ENCODE results near the gene POU2AF2.

GRCh38 chr11:111329306-111330204 is 84.0 kb downstream of the POU2AF2 start:
- TF ChIP-seq NFIC (IDR thresholded peaks at IDR 0.05), result no peak
- no peak for TF ChIP-seq EGR1 (IDR thresholded peaks at IDR 0.05)
- no peak for TF ChIP-seq USF1 (IDR thresholded peaks at IDR 0.05)
